Hepatocyte (in vitro differentiated cells): ENCODE results near the gene PCBP3.

Experiments
- EZH2phosphoT487 ChIP-seq: fragments of 200-600 bp; sonication (generic); IDR thresholded peaks from one replicate; pipeline ENCODE4 v1.6.1; 2018; ENCODE audit warnings: antibody characterized with exemption, mild to moderate bottlenecking, low read depth, moderate library complexity; ENCODE audit not compliant: unreplicated experiment, severe bottlenecking
- TF ChIP-seq, protein P1 (sequence below): fragments of 200-600 bp; sonication (generic); IDR thresholded peaks from 2 replicates; pipeline ENCODE4 v1.5.1; 2016; ENCODE audit warnings: antibody characterized with exemption, mild to moderate bottlenecking; ENCODE audit not compliant: poor library complexity

DNA sequence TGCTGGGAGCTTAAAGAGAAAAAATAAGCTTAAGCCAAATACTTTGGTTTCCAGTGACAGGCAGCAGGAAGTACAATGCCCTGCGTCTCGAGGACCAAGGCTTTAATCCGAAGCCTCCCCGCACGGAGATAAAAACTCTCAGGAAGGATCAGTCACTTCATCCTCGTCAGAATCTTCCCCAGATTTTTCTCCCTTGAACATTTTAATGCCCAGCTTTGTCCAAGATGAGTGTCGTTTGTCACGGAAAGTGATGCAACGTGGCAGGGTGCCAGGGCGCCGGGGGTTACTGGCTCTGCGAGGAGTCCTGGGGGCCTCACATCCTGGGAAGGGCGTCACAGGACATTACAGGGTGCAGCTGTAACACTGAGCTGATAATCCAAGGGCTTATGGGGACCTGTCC lies 25.2 kb upstream of the PCBP3 start:
- TF ChIP-seq, protein P1, sequence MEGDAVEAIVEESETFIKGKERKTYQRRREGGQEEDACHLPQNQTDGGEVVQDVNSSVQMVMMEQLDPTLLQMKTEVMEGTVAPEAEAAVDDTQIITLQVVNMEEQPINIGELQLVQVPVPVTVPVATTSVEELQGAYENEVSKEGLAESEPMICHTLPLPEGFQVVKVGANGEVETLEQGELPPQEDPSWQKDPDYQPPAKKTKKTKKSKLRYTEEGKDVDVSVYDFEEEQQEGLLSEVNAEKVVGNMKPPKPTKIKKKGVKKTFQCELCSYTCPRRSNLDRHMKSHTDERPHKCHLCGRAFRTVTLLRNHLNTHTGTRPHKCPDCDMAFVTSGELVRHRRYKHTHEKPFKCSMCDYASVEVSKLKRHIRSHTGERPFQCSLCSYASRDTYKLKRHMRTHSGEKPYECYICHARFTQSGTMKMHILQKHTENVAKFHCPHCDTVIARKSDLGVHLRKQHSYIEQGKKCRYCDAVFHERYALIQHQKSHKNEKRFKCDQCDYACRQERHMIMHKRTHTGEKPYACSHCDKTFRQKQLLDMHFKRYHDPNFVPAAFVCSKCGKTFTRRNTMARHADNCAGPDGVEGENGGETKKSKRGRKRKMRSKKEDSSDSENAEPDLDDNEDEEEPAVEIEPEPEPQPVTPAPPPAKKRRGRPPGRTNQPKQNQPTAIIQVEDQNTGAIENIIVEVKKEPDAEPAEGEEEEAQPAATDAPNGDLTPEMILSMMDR, result no peak
- TF ChIP-seq EZH2phosphoT487, result no peak
